Neural cell (in vitro differentiated cells): ENCODE results near the gene RELN. TPM values are rescaled to one million over a fixed set of nuclear protein-coding genes. Genes with fewer than 3 reads are reported as not detected.

ENCODE experiments used
- H2AFZ ChIP-seq: fragments of 200-600, 300-800 bp; sonication (generic), shearing (Covaris generic); 2 replicates; pipeline ENCODE4 v1.6.0; 2014; ENCODE audit warnings: low read depth, mild to moderate bottlenecking, antibody characterized with exemption, low read length, moderate library complexity
- H3F3A ChIP-seq: fragments of 200-600 bp; shearing (Covaris generic); 2 replicates; pipeline ENCODE4 v1.6.1; 2016; ENCODE audit warnings: mild to moderate bottlenecking, moderate library complexity, mixed read lengths, antibody characterized with exemption, low read length; ENCODE audit not compliant: insufficient read depth, poor library complexity, severe bottlenecking
- H3K27ac ChIP-seq: fragments of 200-600, 300-800 bp; sonication (generic), shearing (Covaris generic); 2 replicates; pipeline ENCODE4 v1.5.1; 2014; ENCODE audit warnings: mild to moderate bottlenecking, low read length, moderate library complexity
- H3K27me3 ChIP-seq: fragments of 300-800, 200-600 bp; sonication (generic), shearing (Covaris generic); 2 replicates; pipeline ENCODE4 v1.6.0; 2014; ENCODE audit warnings: mild to moderate bottlenecking, low read depth, low read length, moderate library complexity; ENCODE audit not compliant: insufficient read depth
- H3K36me3 ChIP-seq: fragments of 300-800, 200-600 bp; sonication (generic), shearing (Covaris generic); 2 replicates; pipeline ENCODE4 v1.5.1; 2014; ENCODE audit warnings: mild to moderate bottlenecking, antibody characterized with exemption, low read length, moderate library complexity; ENCODE audit not compliant: insufficient read depth
- H3K4me2 ChIP-seq: fragments of 300-800, 200-600 bp; sonication (generic), shearing (Covaris generic); 2 replicates; pipeline ENCODE4 v1.6.0; 2014; ENCODE audit warnings: mild to moderate bottlenecking, low read length
- H3K4me3 ChIP-seq: fragments of 300-800, 200-600 bp; sonication (generic), shearing (Covaris generic); 2 replicates; pipeline ENCODE4 v1.5.1; 2014; ENCODE audit warnings: mild to moderate bottlenecking, low read length, moderate library complexity
- H3K79me2 ChIP-seq: fragments of 200-600 bp; shearing (Covaris generic); replicated peaks from 2 replicates; pipeline ENCODE4 v1.6.0; 2014; ENCODE audit warnings: mild to moderate bottlenecking, low read length, moderate library complexity; ENCODE audit not compliant: insufficient read depth
- H3K9ac ChIP-seq: fragments of 300-800, 200-600 bp; sonication (generic), shearing (Covaris generic); 2 replicates; pipeline ENCODE4 v1.6.1; 2016; ENCODE audit warnings: mild to moderate bottlenecking, low read length, mixed read lengths
- H3K9me2 ChIP-seq: fragments of 200-600 bp; shearing (Covaris generic); 2 replicates; pipeline ENCODE4 v1.6.1; 2016; ENCODE audit warnings: mild to moderate bottlenecking, low read length, mixed read lengths; ENCODE audit not compliant: insufficient read depth
- H3K9me3 ChIP-seq: fragments of 200-600, 300-800 bp; sonication (generic), shearing (Covaris generic); 2 replicates; pipeline ENCODE4 v1.6.1; 2016; ENCODE audit warnings: mild to moderate bottlenecking, mixed run types, low read length, moderate library complexity, mixed read lengths
- H4K20me1 ChIP-seq: fragments of 200-600 bp; shearing (Covaris generic); 2 replicates; pipeline ENCODE4 v1.6.1; 2016; ENCODE audit warnings: mild to moderate bottlenecking, mixed run types; ENCODE audit not compliant: insufficient read depth
- CTCF ChIP-seq: fragments of 450-650 bp; IDR thresholded peaks from 2 replicates; pipeline ENCODE4 v1.5.1; 2014; ENCODE audit warnings: antibody characterized with exemption, mild to moderate bottlenecking, moderate library complexity; ENCODE audit not compliant: poor library complexity, severe bottlenecking
- EP300 ChIP-seq: fragments of 450-650 bp; conservative IDR thresholded peaks from 2 replicates; pipeline ENCODE4 v1.6.1; 2014; ENCODE audit warnings: antibody characterized with exemption, mild to moderate bottlenecking, moderate library complexity; ENCODE audit not compliant: poor library complexity, severe bottlenecking
- EZH2 ChIP-seq: fragments of 200-600, 300-800 bp; shearing (Covaris generic), sonication (generic); IDR thresholded peaks from 2 replicates; pipeline ENCODE4 v1.6.1; 2014; ENCODE audit warnings: antibody characterized with exemption, low read length, borderline replicate concordance, mild to moderate bottlenecking; ENCODE audit not compliant: insufficient read depth, poor library complexity, severe bottlenecking
- MXI1 ChIP-seq: fragments of 450-650 bp; conservative IDR thresholded peaks from 2 replicates; pipeline ENCODE4 v1.6.1; 2014; ENCODE audit warnings: antibody characterized with exemption, mild to moderate bottlenecking; ENCODE audit not compliant: poor library complexity, severe bottlenecking
- POLR2AphosphoS5 ChIP-seq: IDR thresholded peaks from 2 replicates; pipeline ENCODE4 v1.6.1; 2012
- RAD21 ChIP-seq: fragments of 450-650 bp; conservative IDR thresholded peaks from 2 replicates; pipeline ENCODE4 v1.6.1; 2014; ENCODE audit warnings: antibody characterized with exemption, mild to moderate bottlenecking, moderate library complexity
- REST ChIP-seq: IDR thresholded peaks from 2 replicates; pipeline ENCODE4 v1.6.1; 2012; ENCODE audit warnings: borderline replicate concordance
- SMC3 ChIP-seq: fragments of 450-650 bp; conservative IDR thresholded peaks from 2 replicates; pipeline ENCODE4 v1.6.1; 2014; ENCODE audit warnings: antibody characterized with exemption, mild to moderate bottlenecking, moderate library complexity; ENCODE audit not compliant: poor library complexity
- polyA plus RNA-seq: library from polyadenylated mRNA; depleted of rRNA; stranded (reverse); fragments of >200 nt; gene quantifications from 2 replicates; pipeline ENCODE4 v1.2.3, GENCODE V29; 2014

The RELN gene
- polyA plus RNA-seq, 1 donor from 2014 or later: 178 TPM

- H3K4me3 ChIP-seq: no peak overlapping the region
- H3K27me3 ChIP-seq: no peaks in the 10 kb centered on the region
Observed at GRCh38 chr7:103937680-103938079, 51.8 kb downstream of the RELN start.

GRCh38 chr7:103936558-103936957, 52.9 kb downstream of the RELN start:
- H3K9me3 ChIP-seq: no peaks in the 10 kb centered on the region
- no peaks in the 10 kb centered on the region for H3K9me2 ChIP-seq
- H4K20me1 ChIP-seq: no peaks in the 10 kb centered on the region
- H3K27me3 ChIP-seq: no peaks in the 10 kb centered on the region
- H3K79me2 ChIP-seq: no peaks in the 10 kb centered on the region
- no peak overlapping the region for H2AFZ ChIP-seq
- H3F3A ChIP-seq: no peaks in the 10 kb centered on the region
- no peak overlapping the region for H3K4me3 ChIP-seq
- H3K27ac ChIP-seq: no peak overlapping the region
- H3K4me2 ChIP-seq: no peak overlapping the region
- H3K9ac ChIP-seq: no peak overlapping the region
- TF ChIP-seq EZH2 (no peak), REST (no peak)
- no peaks in the 10 kb centered on the region for H3K36me3 ChIP-seq

More at GRCh38 chr7:103937680-103938079, 51.8 kb downstream of the RELN start:
- Histone ChIP-seq H2AFZ (no peak overlapping the region), H3F3A (no peaks in the 10 kb centered on the region), H3K4me2 (no peak overlapping the region), H3K36me3 (no peaks in the 10 kb centered on the region), H3K9ac (no peak overlapping the region), H3K9me3 (no peaks in the 10 kb centered on the region), H3K9me2 (no peaks in the 10 kb centered on the region), H4K20me1 (no peaks in the 10 kb centered on the region), H3K79me2 (no peaks in the 10 kb centered on the region), H3K27ac (no peak overlapping the region)
- TF ChIP-seq EP300 (no peak), SMC3 (no peak), EZH2 (no peak), MXI1 (no peak)

- H3F3A ChIP-seq: no peaks in the 10 kb centered on the region
- peak overlapping the region; percentile 21 for H2AFZ ChIP-seq
- no peaks in the 10 kb centered on the region for H4K20me1 ChIP-seq
- peak overlapping the region; percentile 18 for H3K4me3 ChIP-seq
- H3K27ac ChIP-seq: peak overlapping the region; percentile 82
- H3K9me3 ChIP-seq: no peaks in the 10 kb centered on the region
- H3K4me2 ChIP-seq: peak overlapping the region; percentile 32
- TF ChIP-seq POLR2AphosphoS5 (peak; percentile 52), SMC3 (peak; percentile 38), EZH2 (no peak), CTCF (peak; percentile 59), EP300 (peak; percentile 49), REST (peak; percentile 92), RAD21 (peak; percentile 39), MXI1 (no peak)
- H3K9me2 ChIP-seq: no peaks in the 10 kb centered on the region
- no peaks in the 10 kb centered on the region for H3K27me3 ChIP-seq
- peak overlapping the region; percentile 43 for H3K9ac ChIP-seq
- H3K36me3 ChIP-seq: no peaks in the 10 kb centered on the region
- H3K79me2 ChIP-seq: no peaks in the 10 kb centered on the region
Observed at GRCh38 chr7:103934508-103934907, 55.0 kb downstream of the RELN start.
